OCI-LY1 (cell line): ENCODE data around the gene FAM47E.

ENCODE experiments used
- CTCF ChIP-seq: fragments of 200-600 bp; sonication (generic), shearing (Covaris generic); IDR thresholded peaks from 2 replicates; pipeline ENCODE4 v1.5.1; 2017; ENCODE audit warnings: mild to moderate bottlenecking, antibody characterized with exemption, low read length, moderate library complexity, mixed read lengths
- EZH2 ChIP-seq: fragments of 200-600 bp; sonication (generic), shearing (Covaris generic); IDR thresholded peaks from 2 replicates; pipeline ENCODE4 v1.8.0; 2017; ENCODE audit warnings: borderline replicate concordance, mixed run types, mild to moderate bottlenecking, antibody characterized with exemption, low read length, moderate library complexity, mixed read lengths

GRCh38 chr4:76310683-76311082 lies 59.2 kb downstream of the FAM47E start:
- TF ChIP-seq CTCF (no peak), EZH2 (no peak)
